H9 (cell line): Measurements from ENCODE around the gene NUDT16. TPM values are rescaled to one million over a fixed set of nuclear protein-coding genes. Genes with fewer than 3 reads are reported as not detected.

Source experiments
- DNase-seq: peaks from one replicate; pipeline ENCODE4 v3.0.0-alpha.2; 2017
- H2AFZ ChIP-seq: one replicate; pipeline ENCODE4 v1.6.1; 2013; ENCODE audit warnings: mild to moderate bottlenecking, low read length, control low read depth, moderate library complexity
- H2AK5ac ChIP-seq: 2 replicates; pipeline ENCODE4 v1.6.1; 2013; ENCODE audit warnings: low read length, control low read depth, mixed read lengths; ENCODE audit not compliant: insufficient read length
- H2BK120ac ChIP-seq: one replicate; pipeline ENCODE4 v1.6.1; 2013; ENCODE audit warnings: low read depth, mild to moderate bottlenecking, low read length, control low read depth, inconsistent platforms; ENCODE audit not compliant: poor library complexity, severe bottlenecking
- H2BK12ac ChIP-seq: 2 replicates; pipeline ENCODE4 v1.6.1; 2013; ENCODE audit warnings: low read length, control low read depth, mixed read lengths, low read depth; ENCODE audit not compliant: insufficient read length
- H2BK15ac ChIP-seq: 2 replicates; pipeline ENCODE4 v1.6.1; 2013; ENCODE audit warnings: low read depth, low read length, control low read depth
- H2BK20ac ChIP-seq: one replicate; pipeline ENCODE4 v1.6.1; 2013; ENCODE audit warnings: low read depth, mild to moderate bottlenecking, low read length, control low read depth, inconsistent platforms; ENCODE audit not compliant: poor library complexity, severe bottlenecking
- H2BK5ac ChIP-seq: 2 replicates; pipeline ENCODE4 v1.6.1; 2013; ENCODE audit warnings: low read length, control low read depth, mixed read lengths; ENCODE audit not compliant: insufficient read length
- H3K14ac ChIP-seq: 2 replicates; pipeline ENCODE4 v1.6.1; 2013; ENCODE audit warnings: low read length, control low read depth; ENCODE audit not compliant: insufficient read depth
- H3K18ac ChIP-seq: 2 replicates; pipeline ENCODE4 v1.6.1; 2013; ENCODE audit warnings: low read depth, mild to moderate bottlenecking, mixed read lengths, low read length, control low read depth; ENCODE audit not compliant: insufficient read length
- H3K23ac ChIP-seq: 2 replicates; pipeline ENCODE4 v1.6.1; 2013; ENCODE audit warnings: low read length, control low read depth, mixed read lengths, low read depth; ENCODE audit not compliant: insufficient read length
- H3K23me2 ChIP-seq: 2 replicates; pipeline ENCODE4 v1.6.1; 2013; ENCODE audit warnings: low read depth, mild to moderate bottlenecking, mixed read lengths, low read length, control low read depth; ENCODE audit not compliant: insufficient read length, poor library complexity, severe bottlenecking
- H3K27ac ChIP-seq: 2 replicates; pipeline ENCODE4 v1.5.1; 2013; ENCODE audit warnings: low read length, control low read depth, mixed read lengths, low read depth; ENCODE audit not compliant: insufficient read length
- H3K27me3 ChIP-seq: 2 replicates; pipeline ENCODE4 v1.6.1; 2013; ENCODE audit warnings: low read length, control low read depth, inconsistent platforms; ENCODE audit not compliant: insufficient read depth
- H3K4ac ChIP-seq: 2 replicates; pipeline ENCODE4 v1.6.1; 2013; ENCODE audit warnings: low read depth, mild to moderate bottlenecking, control low read depth, inconsistent platforms, low read length, moderate library complexity
- H3K4me1 ChIP-seq: 2 replicates; pipeline ENCODE4 v1.6.1; 2013; ENCODE audit warnings: low read length, control low read depth, inconsistent platforms; ENCODE audit not compliant: insufficient read depth
- H3K4me2 ChIP-seq: 2 replicates; pipeline ENCODE4 v1.6.1; 2013; ENCODE audit warnings: low read length, control low read depth, mixed read lengths; ENCODE audit not compliant: insufficient read length, insufficient read depth
- H3K56ac ChIP-seq: 2 replicates; pipeline ENCODE4 v1.6.1; 2013; ENCODE audit warnings: low read depth, mild to moderate bottlenecking, mixed read lengths, low read length, control low read depth; ENCODE audit not compliant: insufficient read length
- H3K79me1 ChIP-seq: 2 replicates; pipeline ENCODE4 v1.6.1; 2013; ENCODE audit warnings: low read depth, mild to moderate bottlenecking, moderate library complexity, low read length, control low read depth, inconsistent platforms; ENCODE audit not compliant: insufficient read depth, poor library complexity, severe bottlenecking
- H3K79me2 ChIP-seq: 2 replicates; pipeline ENCODE4 v1.6.1; 2013; ENCODE audit warnings: low read length, control low read depth, inconsistent platforms; ENCODE audit not compliant: insufficient read depth
- H3K9ac ChIP-seq: 2 replicates; pipeline ENCODE4 v1.6.1; 2013; ENCODE audit warnings: low read length, control low read depth, mixed read lengths; ENCODE audit not compliant: insufficient read length; ENCODE audit errors: extremely low read depth
- H3K9me3 ChIP-seq: one replicate; pipeline ENCODE4 v1.6.1; 2013; ENCODE audit warnings: low read depth, low read length, inconsistent platforms; ENCODE audit not compliant: control insufficient read depth
- H3T11ph ChIP-seq: one replicate; pipeline ENCODE4 v1.6.1; 2013; ENCODE audit warnings: mild to moderate bottlenecking, low read length, control low read depth, inconsistent platforms
- H4K20me1 ChIP-seq: one replicate; pipeline ENCODE4 v1.6.1; 2013; ENCODE audit not compliant: control insufficient read depth, insufficient read length, insufficient read depth
- H4K5ac ChIP-seq: 2 replicates; pipeline ENCODE4 v1.6.1; 2013; ENCODE audit warnings: low read depth, mild to moderate bottlenecking, mixed read lengths, low read length, control low read depth; ENCODE audit not compliant: insufficient read length
- H4K8ac ChIP-seq: replicated peaks from 2 replicates; pipeline ENCODE4 v1.6.1; 2013; ENCODE audit warnings: low read length, control low read depth, mixed read lengths, low read depth; ENCODE audit not compliant: insufficient read length
- H4K91ac ChIP-seq: 2 replicates; pipeline ENCODE4 v1.6.1; 2013; ENCODE audit warnings: low read depth, mild to moderate bottlenecking, moderate library complexity, mixed read lengths, low read length, control low read depth; ENCODE audit not compliant: insufficient read length
- H3K27ac Mint-ChIP-seq, 3 experiments: 2 replicates in 2 of 3; 3 replicates in 1 of 3; pipeline ENCODE4 v1.8.0; 2020 to 2021; ENCODE audit warnings: mixed read lengths in 3 of 3, mild to moderate bottlenecking in 1 of 3, moderate library complexity in 1 of 3
- H3K27me3 Mint-ChIP-seq: 2 replicates; pipeline ENCODE4 v1.8.0; 2021; ENCODE audit warnings: low read depth, mild to moderate bottlenecking, moderate library complexity, mixed read lengths
- H3K36me3 Mint-ChIP-seq, 3 experiments: 2 replicates in 2 of 3; 3 replicates in 1 of 3; pipeline ENCODE4 v1.8.0; 2020 to 2021; ENCODE audit warnings: low read depth in 3 of 3, mixed read lengths in 3 of 3; ENCODE audit not compliant: insufficient read depth in 1 of 3
- H3K4me1 Mint-ChIP-seq, 2 experiments: 2 replicates each; pipeline ENCODE4 v1.8.0; 2020; ENCODE audit warnings: mixed read lengths in 2 of 2
- H3K4me3 Mint-ChIP-seq, 2 experiments: 2 replicates in 1 of 2; 3 replicates in 1 of 2; pipeline ENCODE4 v1.8.0; 2020 to 2021; ENCODE audit warnings: mild to moderate bottlenecking in 2 of 2, mixed read lengths in 2 of 2, moderate library complexity in 1 of 2
- H3K9me3 Mint-ChIP-seq, 2 experiments: 2 replicates in 1 of 2; 3 replicates in 1 of 2; pipeline ENCODE4 v1.8.0; 2020; ENCODE audit warnings: mild to moderate bottlenecking in 2 of 2, mixed read lengths in 2 of 2, moderate library complexity in 1 of 2
- whole genome bisulfite sequencing: extraction: QIAGEN DNeasy Blood & Tissue Kit; methylation state at CpG from one replicate; pipeline ENCODE4 v1.1.7; 2013; ENCODE audit warnings: missing lambda C conversion rate, low lambda C conversion rate, mixed read lengths; ENCODE audit not compliant: insufficient read length; ENCODE audit errors: extremely low coverage; 5-methylcytosine and 5-hydroxymethylcytosine counted together
- total RNA-seq: library from RNA; stranded (reverse); gene quantifications from 2 replicates; pipeline ENCODE4 v1.2.1, GENCODE V29; 2021
- TF ChIP-seq, protein P1 (sequence below): fragments of 200-600 bp; sonication (generic); conservative IDR thresholded peaks from 3 replicates; pipeline ENCODE4 v1.8.0; 2021; ENCODE audit warnings: antibody characterized with exemption, mild to moderate bottlenecking

The NUDT16 gene
- total RNA-seq, 1 experiment from 2014 or later, result 18.2 TPM

DNA sequence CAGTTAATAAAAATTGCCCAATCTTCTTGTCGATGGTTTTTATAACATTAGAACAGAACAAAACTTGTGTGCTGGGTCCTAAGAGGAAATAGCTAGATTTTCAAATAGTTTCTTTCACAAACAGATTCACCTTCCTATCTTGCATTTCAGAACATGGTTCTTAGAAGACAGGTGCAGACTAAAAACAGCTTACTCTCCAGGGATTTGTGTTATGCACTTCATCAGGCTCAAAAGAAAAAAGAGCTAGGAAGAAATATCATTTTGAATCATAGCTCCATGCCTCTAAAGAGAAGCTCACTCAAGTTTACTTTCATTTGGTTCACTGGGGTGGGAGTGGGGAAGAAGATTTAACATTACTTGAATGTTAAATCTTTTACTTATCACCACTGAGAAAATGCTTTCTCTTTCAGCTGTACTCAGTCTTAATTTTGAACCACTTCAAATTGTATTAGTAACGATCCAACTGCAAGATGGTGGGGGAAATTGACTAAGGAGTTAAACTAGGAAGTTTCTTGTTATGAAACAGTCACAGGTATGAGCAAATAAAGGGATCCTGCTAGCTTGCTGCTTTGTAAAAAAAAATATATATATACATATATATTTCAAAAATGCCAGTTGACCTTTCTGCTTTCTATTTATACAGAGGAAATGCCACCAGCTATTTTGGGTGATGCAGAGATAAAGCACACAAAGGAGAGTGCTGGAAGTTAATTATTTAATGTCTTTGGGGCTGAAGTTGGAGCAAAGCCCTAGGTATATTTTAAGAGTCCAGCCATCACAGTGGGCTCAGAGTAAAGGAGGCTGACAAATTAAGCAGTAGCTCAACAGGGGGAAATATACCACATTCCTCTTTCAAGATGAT lies 28.3 kb upstream of the NUDT16 start:
- peaks cover 24 to 27% of the 10 kb centered on the region in 2 experiments for H3K4me1 Mint-ChIP-seq

More for the DNA sequence above, 28.3 kb upstream of the NUDT16 start:
- no CpG with 5 or more reads among the region's 2 CpGs for WGBS
- no peaks in the 10 kb centered on the region for H3K23me2 ChIP-seq
- H2BK20ac ChIP-seq, result no peak overlapping the region
- H3K27me3 Mint-ChIP-seq, result no peaks in the 10 kb centered on the region
- no peaks in the 10 kb centered on the region; the same call in 1 of the 2 replicates for H3K4me1 ChIP-seq
- H3T11ph ChIP-seq, result no peak overlapping the region
- H3K4me3 Mint-ChIP-seq, result no peak overlapping the region
- no peak overlapping the region for H3K23ac ChIP-seq
- H4K91ac ChIP-seq, result no peak overlapping the region
- no peak overlapping the region for H2BK120ac ChIP-seq
- no peak overlapping the region; a peak in 1 of 7 replicates for H3K27ac Mint-ChIP-seq
- no peak overlapping the region for H3K14ac ChIP-seq
- H3K27ac ChIP-seq, result no peak overlapping the region
- no peak overlapping the region for H3K18ac ChIP-seq
- H4K8ac ChIP-seq, result no peak overlapping the region
- no peaks in the 10 kb centered on the region for H3K27me3 ChIP-seq
- no peaks in the 10 kb centered on the region for H3K9me3 Mint-ChIP-seq
- no peaks in the 10 kb centered on the region for H3K79me1 ChIP-seq
- H3K36me3 Mint-ChIP-seq, result no peaks in the 10 kb centered on the region; a peak in 1 of 7 replicates
- no peak overlapping the region for H2AK5ac ChIP-seq
- no peak overlapping the region for H2BK5ac ChIP-seq
- H4K20me1 ChIP-seq, result no peaks in the 10 kb centered on the region
- H3K9me3 ChIP-seq, result no peaks in the 10 kb centered on the region
- no peaks in the 10 kb centered on the region for H3K79me2 ChIP-seq
- no peak overlapping the region for H3K4me2 ChIP-seq
- no peak overlapping the region for H3K56ac ChIP-seq
- H3K9ac ChIP-seq, result no peak overlapping the region
- no peak overlapping the region for H2BK12ac ChIP-seq
- no peak overlapping the region for H2AFZ ChIP-seq
- TF ChIP-seq, protein P1, sequence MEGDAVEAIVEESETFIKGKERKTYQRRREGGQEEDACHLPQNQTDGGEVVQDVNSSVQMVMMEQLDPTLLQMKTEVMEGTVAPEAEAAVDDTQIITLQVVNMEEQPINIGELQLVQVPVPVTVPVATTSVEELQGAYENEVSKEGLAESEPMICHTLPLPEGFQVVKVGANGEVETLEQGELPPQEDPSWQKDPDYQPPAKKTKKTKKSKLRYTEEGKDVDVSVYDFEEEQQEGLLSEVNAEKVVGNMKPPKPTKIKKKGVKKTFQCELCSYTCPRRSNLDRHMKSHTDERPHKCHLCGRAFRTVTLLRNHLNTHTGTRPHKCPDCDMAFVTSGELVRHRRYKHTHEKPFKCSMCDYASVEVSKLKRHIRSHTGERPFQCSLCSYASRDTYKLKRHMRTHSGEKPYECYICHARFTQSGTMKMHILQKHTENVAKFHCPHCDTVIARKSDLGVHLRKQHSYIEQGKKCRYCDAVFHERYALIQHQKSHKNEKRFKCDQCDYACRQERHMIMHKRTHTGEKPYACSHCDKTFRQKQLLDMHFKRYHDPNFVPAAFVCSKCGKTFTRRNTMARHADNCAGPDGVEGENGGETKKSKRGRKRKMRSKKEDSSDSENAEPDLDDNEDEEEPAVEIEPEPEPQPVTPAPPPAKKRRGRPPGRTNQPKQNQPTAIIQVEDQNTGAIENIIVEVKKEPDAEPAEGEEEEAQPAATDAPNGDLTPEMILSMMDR, result no peak
- no peak for DNase-seq
- H4K5ac ChIP-seq, result no peak overlapping the region
- H2BK15ac ChIP-seq, result no peak overlapping the region
- no peak overlapping the region for H3K4ac ChIP-seq
